Measurements from ENCODE around the gene FKBP4.

Gene FKBP4

DNA sequence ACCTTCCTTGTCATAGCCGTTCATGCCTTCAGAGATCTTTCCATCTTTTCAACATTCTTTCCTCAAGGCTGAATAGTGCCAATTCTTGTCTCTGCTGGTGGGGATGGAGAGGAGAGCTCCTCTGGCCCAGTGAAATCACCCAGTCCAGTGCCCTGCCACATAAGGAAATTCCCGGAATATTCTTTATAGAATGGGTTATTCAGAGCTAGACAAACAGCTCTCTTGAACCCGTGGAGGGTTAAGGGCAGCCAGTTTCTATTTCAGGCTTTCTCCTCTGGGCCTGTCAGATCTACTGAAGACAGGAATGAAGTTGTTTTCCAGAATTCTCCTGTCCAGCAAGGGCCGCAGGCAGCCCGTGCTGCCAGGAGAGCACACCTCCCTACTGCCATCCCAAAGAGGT is 48.2 kb downstream of the FKBP4 start:
- FAIRE-seq (no peak), DNase-seq (ENCODE audit: insufficient read length, low spot score) (no peak)

- FAIRE-seq (no peak), DNase-seq (ENCODE audit: insufficient read length, low spot score) (no peak)
Observed at GRCh38 chr12:2844786-2845185, 50.0 kb downstream of the FKBP4 start.

DNA sequence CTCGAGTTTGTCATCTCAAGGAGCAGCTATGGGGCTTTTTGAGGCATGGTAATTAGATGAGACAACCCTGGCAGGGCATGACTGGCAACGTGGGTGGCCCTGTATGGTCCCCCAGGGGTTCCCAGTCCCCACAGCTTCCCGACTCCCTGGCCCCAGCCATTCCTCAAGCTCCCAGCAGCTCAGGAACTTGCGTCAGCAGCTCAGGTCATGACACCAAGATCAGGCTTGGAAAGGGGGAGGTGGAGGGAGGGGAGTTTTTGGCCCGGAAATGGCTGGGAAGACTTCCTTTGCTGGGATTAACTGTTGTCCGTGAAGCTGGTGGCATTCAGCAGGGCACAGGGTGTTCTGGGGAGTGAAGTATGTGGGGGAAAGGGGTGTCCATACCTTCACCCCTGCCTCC is 50.5 kb downstream of the FKBP4 start:
- no peak for DNase-seq (ENCODE audit: insufficient read length, low spot score)
- FAIRE-seq, result no peak

- FAIRE-seq (no peak), DNase-seq (ENCODE audit: insufficient read length, low spot score) (no peak)
Observed at GRCh38 chr12:2851931-2852330, 57.2 kb downstream of the FKBP4 start.

GRCh38 chr12:2853626-2854025 is 58.9 kb downstream of the FKBP4 start:
- peak; percentile 49 for DNase-seq (ENCODE audit: insufficient read length, low spot score)
- peak; percentile 70 for FAIRE-seq

Measured in GM19239 (cell line).